CD4-positive, alpha-beta T cell (primary cell): Measurements from ENCODE around the gene PDZD4. TPM values are rescaled to one million over a fixed set of nuclear protein-coding genes. Genes with fewer than 3 reads are reported as not detected.

ENCODE experiments used
- ATAC-seq: fragments of 200-7000 bp; cut with Tn5 transposase; one replicate; pipeline ENCODE4 v1.10.0; 2022; ENCODE audit warnings: mild to moderate bottlenecking; ENCODE audit not compliant: poor library complexity
- CTCF ChIA-PET: fragments of 350-600 bp; sonication (Branson Sonifier 250); formaldehyde crosslinking; loops from one replicate; lab custom pipeline; 2021; ENCODE audit warnings: antibody characterized with exemption, inconsistent platforms; lab: Charles Lee
- POLR2A ChIA-PET: fragments of 350-600 bp; sonication (Branson Sonifier 250); formaldehyde crosslinking; loops from one replicate; lab custom pipeline; 2021; ENCODE audit warnings: antibody characterized with exemption, inconsistent platforms; lab: Charles Lee
- DNase-seq, 14 experiments: peaks; one replicate each; pipeline ENCODE4 v3.0.0-alpha.2; 2013 to 2020; ENCODE audit warnings: mixed read lengths in 2 of 14
- H3K27ac ChIP-seq, 2 donors: one replicate each; pipeline versions ENCODE4 v1.5.1 to v1.7.0; 2013; ENCODE audit warnings: low read length in 2 of 2, low read depth in 1 of 2, mild to moderate bottlenecking in 1 of 2
- H3K27me3 ChIP-seq, 2 experiments: 1 replicate in 1 of 2; 2 replicates in 1 of 2; pipeline versions ENCODE4 v1.6.1 to v1.7.0; 2013; ENCODE audit warnings: low read length in 2 of 2, control low read depth in 1 of 2, mild to moderate bottlenecking in 1 of 2, moderate library complexity in 1 of 2; ENCODE audit not compliant: insufficient read depth in 2 of 2, control insufficient read depth in 1 of 2
- H3K36me3 ChIP-seq: one replicate; pipeline ENCODE4 v1.6.1; 2013; ENCODE audit warnings: low read length, control low read depth; ENCODE audit not compliant: insufficient read depth
- H3K4me1 ChIP-seq: one replicate; pipeline ENCODE4 v1.6.1; 2013; ENCODE audit warnings: low read length, control low read depth; ENCODE audit not compliant: insufficient read depth
- H3K4me3 ChIP-seq: one replicate; pipeline ENCODE4 v1.5.1; 2013; ENCODE audit warnings: mild to moderate bottlenecking, low read length, moderate library complexity
- H3K9me3 ChIP-seq, 2 experiments: 1 replicate in 1 of 2; 2 replicates in 1 of 2; pipeline versions ENCODE4 v1.6.1 to v1.7.0; 2013; ENCODE audit warnings: low read length in 2 of 2, mild to moderate bottlenecking in 2 of 2, control low read depth in 1 of 2, moderate library complexity in 1 of 2; ENCODE audit not compliant: control insufficient read depth in 1 of 2, insufficient read depth in 1 of 2
- H3K27ac Mint-ChIP-seq: one replicate; pipeline ENCODE4 v1.8.0; 2020; ENCODE audit warnings: mixed read lengths
- H3K27me3 Mint-ChIP-seq: one replicate; pipeline ENCODE4 v1.8.0; 2021; ENCODE audit warnings: mixed read lengths
- H3K36me3 Mint-ChIP-seq: one replicate; pipeline ENCODE4 v1.8.0; 2021; ENCODE audit warnings: low read depth, mixed read lengths
- H3K4me1 Mint-ChIP-seq: one replicate; pipeline ENCODE4 v1.8.0; 2021; ENCODE audit warnings: low read depth, mixed read lengths
- H3K4me3 Mint-ChIP-seq: one replicate; pipeline ENCODE4 v1.8.0; 2020; ENCODE audit warnings: mild to moderate bottlenecking, mixed read lengths
- H3K9me3 Mint-ChIP-seq: one replicate; pipeline ENCODE4 v1.8.0; 2020; ENCODE audit warnings: mixed read lengths
- CTCF ChIP-seq: fragments of 200-600 bp; IDR thresholded peaks from one replicate; pipeline ENCODE4 v1.8.0; 2022; ENCODE audit warnings: antibody characterized with exemption, mild to moderate bottlenecking
- intact Hi-C, 2 experiments: fragments of 100-400 bp; cut with DNase I in 1 of 2; cut with micrococcal nuclease in 1 of 2; formaldehyde crosslinking; loops; one replicate each; pipeline versions ENCODE4 v1.15.1 to v1.9.0; 2023 to 2025; cut with DNase I, micrococcal nuclease
- total RNA-seq, 174 experiments: library from RNA in 2 of 174; stranded (reverse) in 2 of 174; gene quantifications; one replicate each; pipeline ENCODE4 v1.2.3 and lab custom pipeline; 2021 to 2026

Gene PDZD4
- total RNA-seq, 2 experiments from 2014 or later = 24.8 to 26.8 TPM

GRCh38 chrX:153830640-153831428 lies 490 bp upstream of the PDZD4 start:
- ATAC-seq (no peak), DNase-seq (no peak)
- ChIA-PET CTCF (no interaction called here), POLR2A (no interaction called here)
- Histone ChIP-seq H3K27me3 (no peaks in the 10 kb centered on the region), H3K27ac (no peak overlapping the region), H3K36me3 (no peaks in the 10 kb centered on the region), H3K4me3 (peak overlapping the region; percentile 12), H3K4me1 (peaks cover 23% of the 10 kb centered on the region), H3K9me3 (no peaks in the 10 kb centered on the region)
- H3K4me1 Mint-ChIP-seq = peaks cover 18% of the 10 kb centered on the region
- H3K27me3 Mint-ChIP-seq = no peaks in the 10 kb centered on the region
- no peaks in the 10 kb centered on the region for H3K36me3 Mint-ChIP-seq
- intact Hi-C loops = no loop called here
- H3K27ac Mint-ChIP-seq = no peak overlapping the region
- H3K4me3 Mint-ChIP-seq = peak overlapping the region; percentile 65
- H3K9me3 Mint-ChIP-seq = no peaks in the 10 kb centered on the region
- TF ChIP-seq CTCF = no peak

- Mint-ChIP-seq H3K27ac (no peak overlapping the region), H3K27me3 (no peaks in the 10 kb centered on the region), H3K9me3 (no peaks in the 10 kb centered on the region), H3K36me3 (no peaks in the 10 kb centered on the region), H3K4me1 (peaks cover 23% of the 10 kb centered on the region), H3K4me3 (peak overlapping the region; percentile 78)
- peak overlapping the region; percentile 34 for H3K4me3 ChIP-seq
- no peaks in the 10 kb centered on the region for H3K27me3 ChIP-seq
- peaks cover 30% of the 10 kb centered on the region for H3K4me1 ChIP-seq
- H3K27ac ChIP-seq = no peak overlapping the region
- H3K9me3 ChIP-seq = no peaks in the 10 kb centered on the region
- H3K36me3 ChIP-seq = no peaks in the 10 kb centered on the region
- POLR2A ChIA-PET = no interaction called here
- ATAC-seq (no peak), DNase-seq (no peak)
- no peak for TF ChIP-seq CTCF
- intact Hi-C loops = loop anchor here in 1 of 2 experiments (5.0 kb wide), 1 partner anchor 73 kb away; the partner anchor contains the start of gene AVPR2
- CTCF ChIA-PET = no interaction called here
Measured at GRCh38 chrX:153829549-153829798, 870 bp downstream of the PDZD4 start.

- H3K27ac Mint-ChIP-seq = no peak overlapping the region
Measured at GRCh38 chrX:153828723-153829548, 1.4 kb downstream of the PDZD4 start.

More at GRCh38 chrX:153828723-153829548, 1.4 kb downstream of the PDZD4 start:
- no peak for TF ChIP-seq CTCF
- H3K36me3 ChIP-seq = no peaks in the 10 kb centered on the region
- Mint-ChIP-seq H3K4me3 (peak overlapping the region; percentile 78), H3K27me3 (no peaks in the 10 kb centered on the region), H3K4me1 (peaks cover 26% of the 10 kb centered on the region), H3K9me3 (no peaks in the 10 kb centered on the region), H3K36me3 (no peaks in the 10 kb centered on the region)
- intact Hi-C loops = loop anchor here in 1 of 2 experiments (5.0 kb wide), 1 partner anchor 73 kb away; the partner anchor contains the start of gene AVPR2
- peak overlapping the region; percentile 34 for H3K4me3 ChIP-seq
- H3K27ac ChIP-seq = no peak overlapping the region
- ChIA-PET CTCF (no interaction called here), POLR2A (no interaction called here)
- ATAC-seq = peak; percentile 43
- no peaks in the 10 kb centered on the region for H3K27me3 ChIP-seq
- no peaks in the 10 kb centered on the region for H3K9me3 ChIP-seq
- H3K4me1 ChIP-seq = peaks cover 34% of the 10 kb centered on the region
- DNase-seq = peak in 1 of 14 experiments; percentile 23
